Measurements from ENCODE around the gene RNF166. TPM values are rescaled to one million over a fixed set of nuclear protein-coding genes. Genes with fewer than 3 reads are reported as not detected.

RNF166 gene
- total RNA-seq, 2 experiments from 2014 or later = 334 to 355 TPM

DNA sequence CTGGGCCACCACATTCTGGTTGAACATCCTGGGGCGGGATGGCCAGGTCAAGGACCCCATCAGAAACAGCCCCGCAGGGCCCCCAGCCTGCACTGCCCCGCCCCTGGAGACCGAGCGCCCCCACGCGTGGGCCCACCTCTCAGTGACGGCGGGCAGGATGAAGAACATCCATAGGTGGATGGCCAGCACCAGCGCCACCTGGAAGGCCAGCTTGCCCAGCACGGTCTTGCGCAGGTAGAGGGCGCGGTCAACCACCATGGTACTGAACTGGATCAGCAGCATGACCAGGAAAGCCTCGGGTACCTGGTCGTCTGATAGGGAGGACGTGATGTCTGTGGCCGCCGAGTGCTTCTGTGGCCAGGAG lies 13.7 kb upstream of the RNF166 start:
- ATAC-seq (ENCODE audit: poor library complexity) (no peak), DNase-seq (no peak)
- Mint-ChIP-seq H3K4me3 (no peak overlapping the region), H3K9me3 (no peaks in the 10 kb centered on the region), H3K36me3 (ENCODE audit: low read depth) (peaks cover 37% of the 10 kb centered on the region), H3K4me1 (ENCODE audit: low read depth) (no peaks in the 10 kb centered on the region), H3K27ac (no peak overlapping the region), H3K27me3 (no peaks in the 10 kb centered on the region)
- Histone ChIP-seq H3K4me1 (ENCODE audit: insufficient read depth, low read length) (peaks cover 9% of the 10 kb centered on the region), H3K4me3 (ENCODE audit: low read length) (no peak overlapping the region), H3K36me3 (ENCODE audit: insufficient read depth, low read length) (peaks cover 93% of the 10 kb centered on the region), H3K27me3 (ENCODE audit: control insufficient read depth in 1 of 2, insufficient read depth in 2 of 2, low read length in 2 of 2) (no peaks in the 10 kb centered on the region), H3K9me3 (ENCODE audit: control insufficient read depth in 1 of 2, insufficient read depth in 1 of 2, low read length in 2 of 2) (no peaks in the 10 kb centered on the region), H3K27ac (ENCODE audit: low read depth in 1 of 2, low read length in 2 of 2) (no peak overlapping the region)
- intact Hi-C loops (cut with DNase I, micrococcal nuclease) = no loop called here
- TF ChIP-seq, protein P1, sequence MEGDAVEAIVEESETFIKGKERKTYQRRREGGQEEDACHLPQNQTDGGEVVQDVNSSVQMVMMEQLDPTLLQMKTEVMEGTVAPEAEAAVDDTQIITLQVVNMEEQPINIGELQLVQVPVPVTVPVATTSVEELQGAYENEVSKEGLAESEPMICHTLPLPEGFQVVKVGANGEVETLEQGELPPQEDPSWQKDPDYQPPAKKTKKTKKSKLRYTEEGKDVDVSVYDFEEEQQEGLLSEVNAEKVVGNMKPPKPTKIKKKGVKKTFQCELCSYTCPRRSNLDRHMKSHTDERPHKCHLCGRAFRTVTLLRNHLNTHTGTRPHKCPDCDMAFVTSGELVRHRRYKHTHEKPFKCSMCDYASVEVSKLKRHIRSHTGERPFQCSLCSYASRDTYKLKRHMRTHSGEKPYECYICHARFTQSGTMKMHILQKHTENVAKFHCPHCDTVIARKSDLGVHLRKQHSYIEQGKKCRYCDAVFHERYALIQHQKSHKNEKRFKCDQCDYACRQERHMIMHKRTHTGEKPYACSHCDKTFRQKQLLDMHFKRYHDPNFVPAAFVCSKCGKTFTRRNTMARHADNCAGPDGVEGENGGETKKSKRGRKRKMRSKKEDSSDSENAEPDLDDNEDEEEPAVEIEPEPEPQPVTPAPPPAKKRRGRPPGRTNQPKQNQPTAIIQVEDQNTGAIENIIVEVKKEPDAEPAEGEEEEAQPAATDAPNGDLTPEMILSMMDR (IDR thresholded peaks at IDR 0.05) = no peak
- POLR2A ChIA-PET = no interaction called here
- CTCF ChIA-PET = no interaction called here

DNA sequence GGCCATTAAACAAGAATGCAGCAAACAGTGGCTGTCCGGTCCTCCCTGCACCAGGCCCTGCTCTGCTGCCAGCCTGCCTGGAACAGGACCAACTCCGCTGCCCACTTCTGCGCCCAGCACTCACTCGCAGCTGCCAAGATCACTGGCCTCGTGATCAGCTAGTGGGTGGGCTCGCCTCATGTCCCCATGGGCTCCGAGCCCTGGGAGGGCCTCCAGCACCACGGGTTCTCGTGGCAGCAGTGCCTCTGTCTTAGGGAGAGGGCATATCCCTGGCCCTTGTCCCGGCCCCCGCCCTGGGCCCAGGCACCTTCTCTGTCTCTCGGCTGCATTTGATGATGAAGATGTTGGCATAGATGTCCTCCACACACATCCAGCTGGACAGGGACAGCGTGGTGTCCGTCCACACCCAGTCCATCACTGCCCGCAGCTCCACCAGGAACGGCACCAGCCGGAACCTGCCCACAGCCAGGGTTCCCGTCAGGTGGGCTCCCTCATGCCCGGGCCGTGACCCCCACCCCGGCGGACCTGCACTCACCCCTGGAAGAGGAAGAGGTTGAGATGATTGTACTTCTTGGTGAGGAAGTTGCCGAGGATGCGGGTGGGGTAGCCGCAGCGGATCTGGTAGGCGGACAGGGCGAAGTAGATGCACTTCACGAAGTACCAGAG lies 13.2 kb upstream of the RNF166 start:
- Mint-ChIP-seq H3K4me1 (ENCODE audit: low read depth) (no peaks in the 10 kb centered on the region), H3K27me3 (no peaks in the 10 kb centered on the region), H3K36me3 (ENCODE audit: low read depth) (peaks cover 37% of the 10 kb centered on the region), H3K9me3 (no peaks in the 10 kb centered on the region), H3K4me3 (no peak overlapping the region), H3K27ac (no peak overlapping the region)
- TF ChIP-seq, protein P1 (IDR thresholded peaks at IDR 0.05) = no peak
- ChIA-PET CTCF (no interaction called here), POLR2A (no interaction called here)
- H3K27me3 ChIP-seq (ENCODE audit: control insufficient read depth in 1 of 2, insufficient read depth in 2 of 2, low read length in 2 of 2) = no peaks in the 10 kb centered on the region
- no peak for ATAC-seq (ENCODE audit: poor library complexity)
- no peak for DNase-seq
- no peaks in the 10 kb centered on the region for H3K9me3 ChIP-seq (ENCODE audit: control insufficient read depth in 1 of 2, insufficient read depth in 1 of 2, low read length in 2 of 2)
- no peak overlapping the region for H3K4me3 ChIP-seq (ENCODE audit: low read length)
- intact Hi-C loops (cut with DNase I, micrococcal nuclease) = no loop called here
- H3K27ac ChIP-seq (ENCODE audit: low read depth in 1 of 2, low read length in 2 of 2) = no peak overlapping the region
- peaks cover 93% of the 10 kb centered on the region for H3K36me3 ChIP-seq (ENCODE audit: insufficient read depth, low read length)
- peaks cover 9% of the 10 kb centered on the region for H3K4me1 ChIP-seq (ENCODE audit: insufficient read depth, low read length)

DNA sequence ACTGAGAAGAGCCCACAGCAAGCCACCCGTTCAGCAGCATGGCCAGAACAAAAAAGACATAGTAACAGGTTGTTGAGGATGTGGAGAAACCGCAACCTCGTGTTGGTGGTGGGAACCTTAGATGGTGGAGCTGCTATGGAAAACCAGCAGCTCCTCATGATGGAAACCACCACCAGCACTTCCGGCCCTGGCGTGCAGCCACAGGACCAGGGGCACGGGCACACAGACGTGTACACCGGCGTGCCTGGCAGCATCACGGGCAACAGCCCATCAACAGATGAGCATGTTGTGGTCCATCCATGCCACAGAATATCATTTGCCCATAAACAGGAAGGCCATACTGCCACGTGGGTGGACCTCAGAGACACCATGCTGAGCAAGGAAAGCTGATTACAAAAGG lies 12.0 kb upstream of the RNF166 start:
- peaks cover 37% of the 10 kb centered on the region for H3K36me3 Mint-ChIP-seq (ENCODE audit: low read depth)
- H3K4me3 Mint-ChIP-seq = no peak overlapping the region
- POLR2A ChIA-PET = no interaction called here
- H3K4me1 Mint-ChIP-seq (ENCODE audit: low read depth) = no peaks in the 10 kb centered on the region
- ATAC-seq (ENCODE audit: poor library complexity) (no peak), DNase-seq (peak in 2 of 14 experiments; percentile 32 to 59)
- intact Hi-C loops (cut with DNase I, micrococcal nuclease) = no loop called here
- CTCF ChIA-PET = interaction anchor here (1.4 kb wide), 1 partner anchor 20 kb away, joined by 3 read pairs; no protein-coding TSS in a partner anchor
- no peak overlapping the region for H3K27ac Mint-ChIP-seq
- Histone ChIP-seq H3K36me3 (ENCODE audit: insufficient read depth, low read length) (peaks cover 95% of the 10 kb centered on the region), H3K4me3 (ENCODE audit: low read length) (no peak overlapping the region), H3K27me3 (ENCODE audit: control insufficient read depth in 1 of 2, insufficient read depth in 2 of 2, low read length in 2 of 2) (no peaks in the 10 kb centered on the region), H3K9me3 (ENCODE audit: control insufficient read depth in 1 of 2, insufficient read depth in 1 of 2, low read length in 2 of 2) (no peaks in the 10 kb centered on the region), H3K27ac (ENCODE audit: low read depth in 1 of 2, low read length in 2 of 2) (no peak overlapping the region), H3K4me1 (ENCODE audit: insufficient read depth, low read length) (peaks cover 9% of the 10 kb centered on the region)
- TF ChIP-seq, protein P1 (IDR thresholded peaks at IDR 0.05) = no peak
- H3K9me3 Mint-ChIP-seq = no peaks in the 10 kb centered on the region
- H3K27me3 Mint-ChIP-seq = no peaks in the 10 kb centered on the region

Data from CD4-positive, alpha-beta T cell (primary cell).